Measurements from ENCODE around the gene SRPK2.

The SRPK2 gene

GRCh38 chr7:105278565-105278964 is 110.2 kb downstream of the SRPK2 start:
- TF ChIP-seq CTCF (IDR thresholded peaks at IDR 0.05; ENCODE audit: borderline replicate concordance, control extremely low read depth, extremely low read depth, insufficient read depth, missing control alignments) = no peak
- in situ Hi-C loops (cut with MboI; ENCODE audit: low sequenced_read_pairs, unreplicated experiment) = no loop called here

GRCh38 chr7:105277341-105277740 is 111.4 kb downstream of the SRPK2 start:
- in situ Hi-C loops (cut with MboI; ENCODE audit: low sequenced_read_pairs, unreplicated experiment) = no loop called here
- no peak for TF ChIP-seq CTCF (IDR thresholded peaks at IDR 0.05; ENCODE audit: borderline replicate concordance, control extremely low read depth, extremely low read depth, insufficient read depth, missing control alignments)
- DNase-seq (ENCODE audit: low spot score) = no peak

More at GRCh38 chr7:105278565-105278964, 110.2 kb downstream of the SRPK2 start:
- no peak for DNase-seq (ENCODE audit: low spot score)

GRCh38 chr7:105270117-105270516 is 118.6 kb downstream of the SRPK2 start:
- no peak for TF ChIP-seq CTCF (IDR thresholded peaks at IDR 0.05; ENCODE audit: borderline replicate concordance, control extremely low read depth, extremely low read depth, insufficient read depth, missing control alignments)
- DNase-seq (ENCODE audit: low spot score) = no peak
- in situ Hi-C loops (cut with MboI; ENCODE audit: low sequenced_read_pairs, unreplicated experiment) = no loop called here

- in situ Hi-C loops (cut with MboI; ENCODE audit: low sequenced_read_pairs, unreplicated experiment) = no loop called here
- no peak for DNase-seq (ENCODE audit: low spot score)
- no peak for TF ChIP-seq CTCF (IDR thresholded peaks at IDR 0.05; ENCODE audit: borderline replicate concordance, control extremely low read depth, extremely low read depth, insufficient read depth, missing control alignments)
Observed at GRCh38 chr7:105269397-105269796, 119.3 kb downstream of the SRPK2 start.

- TF ChIP-seq CTCF (IDR thresholded peaks at IDR 0.05; ENCODE audit: borderline replicate concordance, control extremely low read depth, extremely low read depth, insufficient read depth, missing control alignments) = no peak
- in situ Hi-C loops (cut with MboI; ENCODE audit: low sequenced_read_pairs, unreplicated experiment) = no loop called here
- DNase-seq (ENCODE audit: low spot score) = peak; percentile 59
Observed at GRCh38 chr7:105268511-105269392, 120.0 kb downstream of the SRPK2 start.

- no peak for TF ChIP-seq CTCF (IDR thresholded peaks at IDR 0.05; ENCODE audit: borderline replicate concordance, control extremely low read depth, extremely low read depth, insufficient read depth, missing control alignments)
- in situ Hi-C loops (cut with MboI; ENCODE audit: low sequenced_read_pairs, unreplicated experiment) = no loop called here
- no peak for DNase-seq (ENCODE audit: low spot score)
Observed at GRCh38 chr7:105268056-105268455, 120.7 kb downstream of the SRPK2 start.
